ENCODE measurements around the gene CHORDC1.

DNA sequence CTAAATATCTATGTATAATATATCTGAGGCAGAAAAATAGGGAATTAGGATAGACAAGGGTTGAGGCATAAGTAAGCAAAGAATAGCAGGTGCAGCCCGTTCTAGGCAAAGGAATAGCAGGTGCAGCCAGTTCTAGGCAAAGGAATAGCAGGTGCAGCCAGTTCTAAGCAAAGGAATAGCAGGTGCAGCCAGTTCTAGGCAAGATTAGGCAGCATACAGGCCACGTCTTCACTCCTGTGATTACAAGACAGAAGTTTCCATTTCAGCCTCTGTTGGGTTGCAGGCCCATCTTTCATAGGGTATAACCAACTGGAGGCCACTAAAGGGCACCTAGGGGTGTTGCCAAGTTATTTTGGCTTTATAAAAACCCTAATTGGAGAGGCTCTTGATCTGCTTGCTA, 28.8 kb upstream of the CHORDC1 start:
- TF ChIP-seq EZH2 (IDR thresholded peaks at IDR 0.05; ENCODE audit: borderline replicate concordance, low read length) (no peak), CTCF (IDR thresholded peaks at IDR 0.05; ENCODE audit: low read length) (no peak)

Data from OCI-LY1 (cell line).